Neuronal stem cell (in vitro differentiated cells): ENCODE measurements around the gene TBC1D19.

Experiments used
- DNase-seq: peaks from one replicate; pipeline ENCODE4 v3.0.0-alpha.2; 2013; ENCODE audit warnings: low spot score
- H2AFZ ChIP-seq: one replicate; pipeline ENCODE4 v1.6.1; 2013; ENCODE audit warnings: mild to moderate bottlenecking, low read length, inconsistent platforms
- H2AK5ac ChIP-seq: 2 replicates; pipeline ENCODE4 v1.6.1; 2013; ENCODE audit warnings: low read depth, mild to moderate bottlenecking, inconsistent platforms, low read length, moderate library complexity, mixed read lengths
- H2BK120ac ChIP-seq: 2 replicates; pipeline ENCODE4 v1.6.1; 2013; ENCODE audit warnings: low read depth, mild to moderate bottlenecking, inconsistent platforms, low read length, moderate library complexity, mixed read lengths
- H2BK12ac ChIP-seq: one replicate; pipeline ENCODE4 v1.6.1; 2013; ENCODE audit warnings: low read length, inconsistent platforms
- H2BK15ac ChIP-seq: 2 replicates; pipeline ENCODE4 v1.6.1; 2013; ENCODE audit warnings: mild to moderate bottlenecking, low read length, inconsistent platforms, mixed read lengths
- H2BK5ac ChIP-seq: one replicate; pipeline ENCODE4 v1.6.1; 2013; ENCODE audit warnings: inconsistent platforms, mild to moderate bottlenecking, low read length, moderate library complexity
- H3K14ac ChIP-seq: one replicate; pipeline ENCODE4 v1.6.1; 2013; ENCODE audit warnings: low read length, inconsistent platforms
- H3K18ac ChIP-seq: 2 replicates; pipeline ENCODE4 v1.6.1; 2013; ENCODE audit warnings: low read length, inconsistent platforms
- H3K23ac ChIP-seq: 2 replicates; pipeline ENCODE4 v1.6.1; 2013; ENCODE audit warnings: low read depth, mild to moderate bottlenecking, mixed read lengths, low read length, inconsistent platforms; ENCODE audit not compliant: poor library complexity
- H3K27ac ChIP-seq: replicated peaks from 3 replicates; pipeline ENCODE4 v1.5.1; 2013; ENCODE audit warnings: low read length, inconsistent platforms
- H3K27me3 ChIP-seq, 3 experiments: 2 replicates each; pipeline ENCODE4 v1.6.1; 2013; ENCODE audit warnings: low read length in 3 of 3, mild to moderate bottlenecking in 2 of 3, inconsistent platforms in 1 of 3, low read depth in 1 of 3, mixed read lengths in 1 of 3, moderate library complexity in 1 of 3; ENCODE audit not compliant: control insufficient read depth in 3 of 3, insufficient read depth in 3 of 3
- H3K36me3 ChIP-seq, 2 donors: replicated peaks in 1 of 2; 2 replicates each; pipeline ENCODE4 v1.6.1; 2013; ENCODE audit warnings: low read length in 2 of 2; ENCODE audit not compliant: control insufficient read depth in 2 of 2, insufficient read depth in 2 of 2
- H3K4ac ChIP-seq: 2 replicates; pipeline ENCODE4 v1.6.1; 2013; ENCODE audit warnings: inconsistent platforms, mild to moderate bottlenecking, low read length, moderate library complexity
- H3K4me1 ChIP-seq, 2 donors: 1 replicate in 1 of 2; 2 replicates in 1 of 2; pipeline ENCODE4 v1.6.1; 2013; ENCODE audit warnings: low read length in 2 of 2, low read depth in 1 of 2; ENCODE audit not compliant: control insufficient read depth in 2 of 2, insufficient read depth in 1 of 2
- H3K4me2 ChIP-seq: one replicate; pipeline ENCODE4 v1.6.1; 2013; ENCODE audit warnings: mild to moderate bottlenecking, low read length, inconsistent platforms; ENCODE audit not compliant: insufficient read depth, poor library complexity, severe bottlenecking
- H3K4me3 ChIP-seq, 2 donors: 2 replicates each; pipeline ENCODE4 v1.5.1; 2013; ENCODE audit warnings: low read length in 2 of 2, mild to moderate bottlenecking in 2 of 2, inconsistent platforms in 1 of 2, moderate library complexity in 1 of 2
- H3K79me1 ChIP-seq: one replicate; pipeline ENCODE4 v1.6.1; 2013; ENCODE audit warnings: low read depth, mild to moderate bottlenecking, inconsistent platforms, low read length, moderate library complexity
- H3K9ac ChIP-seq: one replicate; pipeline ENCODE4 v1.6.1; 2013; ENCODE audit warnings: mild to moderate bottlenecking, low read depth, low read length, inconsistent platforms; ENCODE audit not compliant: poor library complexity
- H3K9me3 ChIP-seq, 2 donors: replicated peaks in 1 of 2; 2 replicates each; pipeline versions ENCODE3 to v1.6.1; 2013; ENCODE audit warnings: low read length in 2 of 2, mild to moderate bottlenecking in 2 of 2, inconsistent platforms in 1 of 2, low read depth in 1 of 2, mixed read lengths in 1 of 2, moderate library complexity in 1 of 2; ENCODE audit not compliant: control insufficient read depth in 2 of 2, insufficient read depth in 1 of 2
- H4K8ac ChIP-seq: one replicate; pipeline ENCODE4 v1.6.1; 2013; ENCODE audit warnings: low read depth, mild to moderate bottlenecking, inconsistent platforms, low read length, moderate library complexity
- H4K91ac ChIP-seq: one replicate; pipeline ENCODE4 v1.6.1; 2013; ENCODE audit warnings: low read length, low read depth, mild to moderate bottlenecking, inconsistent platforms; ENCODE audit not compliant: poor library complexity
- WGBS, 2 donors: extraction: QIAGEN DNeasy Blood & Tissue Kit; methylation state at CpG; one replicate each; pipeline ENCODE4 v1.1.7; 2013; ENCODE audit warnings: missing lambda C conversion rate in 2 of 2, mixed read lengths in 1 of 2; ENCODE audit not compliant: insufficient read length in 2 of 2, insufficient replicate concordance in 1 of 2; ENCODE audit errors: extremely low coverage in 2 of 2; 5-methylcytosine and 5-hydroxymethylcytosine counted together

The TBC1D19 gene

DNA sequence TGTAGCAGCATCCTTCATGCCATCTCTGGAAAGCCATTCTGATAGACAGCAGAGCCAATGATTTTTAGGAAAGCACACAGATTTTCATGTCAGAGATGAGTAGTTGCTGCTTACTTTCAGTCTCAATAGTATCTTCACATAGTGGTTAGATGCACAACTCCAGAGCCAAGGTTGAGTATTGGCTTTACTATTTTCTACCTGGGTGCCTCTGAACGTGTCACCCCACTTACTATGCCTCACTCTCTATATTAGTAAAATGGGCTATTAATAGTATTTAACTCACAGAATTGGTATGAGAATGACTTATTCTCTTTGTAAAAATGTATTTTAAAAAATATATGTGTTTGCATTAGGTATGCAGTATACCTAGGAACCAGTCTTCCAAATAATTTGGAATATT is 168.0 kb downstream of the TBC1D19 start:
- Histone ChIP-seq H3K4me3 (no peak overlapping the region), H2BK15ac (no peak overlapping the region), H3K27ac (no peak overlapping the region), H2BK12ac (no peak overlapping the region), H3K9me3 (no peaks in the 10 kb centered on the region), H3K23ac (no peak overlapping the region), H3K9ac (no peak overlapping the region), H3K36me3 (peaks cover 0 to 12% of the 10 kb centered on the region in 2 donors), H2BK120ac (no peak overlapping the region), H3K14ac (no peak overlapping the region), H3K4me2 (no peak overlapping the region), H2AK5ac (no peak overlapping the region), H3K4me1 (peaks cover 3 to 4% of the 10 kb centered on the region in 2 donors), H3K18ac (no peak overlapping the region), H2AFZ (no peak overlapping the region), H3K27me3 (no peaks in the 10 kb centered on the region), H4K91ac (no peak overlapping the region), H3K4ac (no peak overlapping the region), H3K79me1 (no peaks in the 10 kb centered on the region), H2BK5ac (no peak overlapping the region), H4K8ac (no peak overlapping the region)
- no peak for DNase-seq
- no CpG with 5 or more reads among the region's 1 CpG for WGBS, 2 donors

GRCh38 chr4:26753187-26753586 is 169.3 kb downstream of the TBC1D19 start:
- H2BK5ac ChIP-seq: no peak overlapping the region
- no peaks in the 10 kb centered on the region for H3K9me3 ChIP-seq
- no peak overlapping the region for H2BK12ac ChIP-seq
- H3K23ac ChIP-seq: no peak overlapping the region
- WGBS, 2 donors: no CpG with 5 or more reads among the region's 2 CpGs
- no peak overlapping the region for H2AFZ ChIP-seq
- no peak overlapping the region for H3K14ac ChIP-seq
- H3K79me1 ChIP-seq: no peaks in the 10 kb centered on the region
- no peak overlapping the region for H4K91ac ChIP-seq
- no peak overlapping the region for H2BK120ac ChIP-seq
- no peak overlapping the region for H2AK5ac ChIP-seq
- no peak overlapping the region for H3K27ac ChIP-seq
- no peaks in the 10 kb centered on the region for H3K27me3 ChIP-seq
- H3K4me2 ChIP-seq: no peak overlapping the region
- H3K18ac ChIP-seq: no peak overlapping the region
- no peak overlapping the region for H2BK15ac ChIP-seq
- H3K4ac ChIP-seq: no peak overlapping the region
- H3K9ac ChIP-seq: no peak overlapping the region
- peaks cover 0 to 12% of the 10 kb centered on the region in 2 donors for H3K36me3 ChIP-seq
- no peak overlapping the region for H3K4me3 ChIP-seq
- peaks cover 3 to 4% of the 10 kb centered on the region in 2 donors for H3K4me1 ChIP-seq
- no peak overlapping the region for H4K8ac ChIP-seq
- DNase-seq: no peak

DNA sequence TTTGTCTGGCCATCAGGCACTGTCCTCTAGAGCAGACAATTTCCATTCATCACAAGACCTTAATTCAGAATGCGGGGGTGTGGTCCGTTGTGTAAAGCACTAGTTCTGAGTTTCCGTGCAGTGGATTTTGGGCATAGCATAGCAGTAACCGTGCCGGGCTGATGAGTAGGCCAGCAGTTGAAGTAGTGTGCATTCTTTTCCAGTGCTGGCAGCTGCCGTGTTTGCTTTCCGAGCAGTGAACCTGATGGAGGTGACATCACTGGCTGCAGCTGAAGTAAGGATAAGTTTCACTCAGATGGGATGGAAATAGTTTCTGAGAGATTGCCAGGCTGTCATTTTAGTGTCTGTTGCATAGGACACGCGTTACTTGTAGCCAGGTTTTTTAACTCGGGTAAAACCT is 169.7 kb downstream of the TBC1D19 start:
- H3K18ac ChIP-seq: no peak overlapping the region
- WGBS, 2 donors: no CpG with 5 or more reads among the region's 10 CpGs
- no peak overlapping the region for H3K14ac ChIP-seq
- no peak overlapping the region for H2BK120ac ChIP-seq
- peaks cover 3 to 4% of the 10 kb centered on the region in 2 donors for H3K4me1 ChIP-seq
- H3K9me3 ChIP-seq: no peaks in the 10 kb centered on the region
- no peak overlapping the region for H2AFZ ChIP-seq
- H3K27me3 ChIP-seq: no peaks in the 10 kb centered on the region
- no peak overlapping the region for H2BK12ac ChIP-seq
- H3K27ac ChIP-seq: no peak overlapping the region
- H3K4me3 ChIP-seq: peak overlapping the region in 1 of 2 donors; percentile 18
- no peak overlapping the region for H3K4me2 ChIP-seq
- H3K9ac ChIP-seq: no peak overlapping the region
- no peak overlapping the region for H2AK5ac ChIP-seq
- H3K4ac ChIP-seq: no peak overlapping the region
- peaks cover 0 to 13% of the 10 kb centered on the region in 2 donors for H3K36me3 ChIP-seq
- no peak overlapping the region for H3K23ac ChIP-seq
- H2BK5ac ChIP-seq: no peak overlapping the region
- no peak overlapping the region for H4K91ac ChIP-seq
- no peak overlapping the region for H2BK15ac ChIP-seq
- no peaks in the 10 kb centered on the region for H3K79me1 ChIP-seq
- DNase-seq: no peak
- H4K8ac ChIP-seq: no peak overlapping the region

- WGBS, 2 donors: no CpG with 5 or more reads among the region's 1 CpG
- no peak overlapping the region for H2AK5ac ChIP-seq
- no peak overlapping the region for H2AFZ ChIP-seq
- H3K4ac ChIP-seq: no peak overlapping the region
- H3K27ac ChIP-seq: no peak overlapping the region
- H2BK5ac ChIP-seq: no peak overlapping the region
- H3K9ac ChIP-seq: no peak overlapping the region
- H3K9me3 ChIP-seq: no peaks in the 10 kb centered on the region
- no peaks in the 10 kb centered on the region for H3K79me1 ChIP-seq
- H3K18ac ChIP-seq: no peak overlapping the region
- peaks cover 3 to 4% of the 10 kb centered on the region in 2 donors for H3K4me1 ChIP-seq
- H4K91ac ChIP-seq: no peak overlapping the region
- no peak overlapping the region for H3K14ac ChIP-seq
- H2BK15ac ChIP-seq: no peak overlapping the region
- H4K8ac ChIP-seq: no peak overlapping the region
- no peak overlapping the region for H3K4me2 ChIP-seq
- no peak overlapping the region for H2BK120ac ChIP-seq
- H2BK12ac ChIP-seq: no peak overlapping the region
- no peak overlapping the region for H3K23ac ChIP-seq
- peaks cover 0 to 2% of the 10 kb centered on the region in 2 donors for H3K36me3 ChIP-seq
- no peak overlapping the region for H3K4me3 ChIP-seq
- H3K27me3 ChIP-seq: no peaks in the 10 kb centered on the region
- no peak for DNase-seq
These were observed 173.9 kb downstream of the TBC1D19 start for GRCh38 chr4:26757751-26758150.
